Measurements from ENCODE around the gene MUS81. TPM values are rescaled to one million over a fixed set of nuclear protein-coding genes. Genes with fewer than 3 reads are reported as not detected.

MUS81 gene
- total and polyA plus RNA-seq, 5 experiments from 2014 or later, result 21.7 to 97.8 (median 26.5) TPM

Other genes with a start within 250 kb of the MUS81 start
- gene MAP3K11, start 246.2 kb upstream of the MUS81 start, total RNA-seq, result 10 to 100 TPM; 61.6 to 66.3 TPM
- gene MAP3K11, start 246.2 kb upstream of the MUS81 start, polyA plus RNA-seq, result 10 to 100 TPM in 2 of 3 donors, 1 to 10 TPM in 1; 8.7 to 20.5 (median 12.7) TPM
- 10 to 100 TPM; 57.4 to 64.2 TPM for gene PCNX3, start 244.7 kb upstream of the MUS81 start, total RNA-seq
- 1 to 10 TPM in 2 of 3 donors, under 1 TPM in 1; 0.96 to 6.5 (median 2.2) TPM for gene PCNX3, start 244.7 kb upstream of the MUS81 start, polyA plus RNA-seq
- gene SIPA1, start 222.3 kb upstream of the MUS81 start, total RNA-seq, result 100 to 1,000 TPM; 155 to 157 TPM
- 100 to 1,000 TPM; 118 to 238 (median 140) TPM for gene SIPA1, start 222.3 kb upstream of the MUS81 start, polyA plus RNA-seq
- 100 to 1,000 TPM; 175 to 184 TPM for gene RELA, start 197.5 kb upstream of the MUS81 start, total RNA-seq
- 10 to 100 TPM; 38.4 to 69.8 (median 56.6) TPM for gene RELA, start 197.5 kb upstream of the MUS81 start, polyA plus RNA-seq
- 100 to 1,000 TPM; 105 to 125 TPM for gene KAT5, start 148.2 kb upstream of the MUS81 start, total RNA-seq
- gene KAT5, start 148.2 kb upstream of the MUS81 start, polyA plus RNA-seq, result 10 to 100 TPM; 38.0 to 57.3 (median 54.0) TPM
- gene RNASEH2C, start 139.6 kb upstream of the MUS81 start, total RNA-seq, result 10 to 100 TPM; 62.0 to 69.9 TPM
- gene RNASEH2C, start 139.6 kb upstream of the MUS81 start, polyA plus RNA-seq, result 10 to 100 TPM; 73.4 to 99.0 (median 98.2) TPM
- gene AP5B1, start 79.5 kb upstream of the MUS81 start, total RNA-seq, result 10 to 100 TPM; 25.5 to 25.8 TPM
- 10 to 100 TPM in 2 of 3 donors, 1 to 10 TPM in 1; 8.6 to 15.2 (median 10.2) TPM for gene AP5B1, start 79.5 kb upstream of the MUS81 start, polyA plus RNA-seq
- not detected for gene OVOL1, start 73.4 kb upstream of the MUS81 start, total RNA-seq
- not detected for gene OVOL1, start 73.4 kb upstream of the MUS81 start, polyA plus RNA-seq
- 1 to 10 TPM; 2.1 to 2.2 TPM for gene SNX32, start 26.5 kb upstream of the MUS81 start, total RNA-seq
- gene SNX32, start 26.5 kb upstream of the MUS81 start, polyA plus RNA-seq, result 1 to 10 TPM in 1 of 3 donors, under 1 TPM in 2; 0.39 to 1.5 (median 0.40) TPM
- gene CFL1, start 2.3 kb upstream of the MUS81 start, total RNA-seq, result 100 to 1,000 TPM; 486 to 532 TPM
- gene CFL1, start 2.3 kb upstream of the MUS81 start, polyA plus RNA-seq, result 1,000 to 10,000 TPM; 2,347 to 2,575 (median 2,358) TPM
- gene EFEMP2, start 12.4 kb downstream of the MUS81 start, total RNA-seq, result 10 to 100 TPM; 15.2 to 16.9 TPM
- 1 to 10 TPM in 2 of 3 donors, not detected in 1; 1.8 to 2.5 TPM for gene EFEMP2, start 12.4 kb downstream of the MUS81 start, polyA plus RNA-seq
- 10 to 100 TPM; 52.1 to 52.6 TPM for gene CTSW, start 19.4 kb downstream of the MUS81 start, total RNA-seq
- 100 to 1,000 TPM; 255 to 495 (median 475) TPM for gene CTSW, start 19.4 kb downstream of the MUS81 start, polyA plus RNA-seq
- 10 to 100 TPM; 33.0 to 35.6 TPM for gene FIBP, start 28.0 kb downstream of the MUS81 start, total RNA-seq
- gene FIBP, start 28.0 kb downstream of the MUS81 start, polyA plus RNA-seq, result 10 to 100 TPM; 74.9 to 97.6 (median 86.0) TPM
- gene CCDC85B, start 30.2 kb downstream of the MUS81 start, total RNA-seq, result 10 to 100 TPM; 25.8 to 29.5 TPM
- gene CCDC85B, start 30.2 kb downstream of the MUS81 start, polyA plus RNA-seq, result 10 to 100 TPM; 77.2 to 83.6 (median 83.0) TPM
- not detected for gene FOSL1, start 40.0 kb downstream of the MUS81 start, total RNA-seq
- gene FOSL1, start 40.0 kb downstream of the MUS81 start, polyA plus RNA-seq, result under 1 TPM in 2 of 3 donors, not detected in 1; 0.17 to 0.22 TPM
- gene C11orf68, start 58.6 kb downstream of the MUS81 start, total RNA-seq, result 10 to 100 TPM; 53.5 to 57.8 TPM
- 10 to 100 TPM; 46.0 to 82.2 (median 67.3) TPM for gene C11orf68, start 58.6 kb downstream of the MUS81 start, polyA plus RNA-seq
- 10 to 100 TPM; 73.1 to 75.8 TPM for gene DRAP1, start 59.0 kb downstream of the MUS81 start, total RNA-seq
- 100 to 1,000 TPM; 103 to 112 (median 110) TPM for gene DRAP1, start 59.0 kb downstream of the MUS81 start, polyA plus RNA-seq
- not detected for gene TSGA10IP, start 85.0 kb downstream of the MUS81 start, total RNA-seq
- not detected for gene TSGA10IP, start 85.0 kb downstream of the MUS81 start, polyA plus RNA-seq
- gene SART1, start 101.3 kb downstream of the MUS81 start, total RNA-seq, result 10 to 100 TPM; 81.9 to 91.9 TPM
- gene SART1, start 101.3 kb downstream of the MUS81 start, polyA plus RNA-seq, result 10 to 100 TPM; 16.2 to 57.3 (median 30.4) TPM
- 10 to 100 TPM; 62.4 to 64.8 TPM for gene EIF1AD, start 141.7 kb downstream of the MUS81 start, total RNA-seq
- gene EIF1AD, start 141.7 kb downstream of the MUS81 start, polyA plus RNA-seq, result 10 to 100 TPM; 11.5 to 18.7 (median 14.3) TPM
- 100 to 1,000 TPM in 1 of 2 experiments, 10 to 100 TPM in 1; 96.2 to 101 TPM for gene BANF1, start 142.1 kb downstream of the MUS81 start, total RNA-seq
- 100 to 1,000 TPM; 225 to 250 (median 241) TPM for gene BANF1, start 142.1 kb downstream of the MUS81 start, polyA plus RNA-seq
- not detected for gene CST6, start 151.6 kb downstream of the MUS81 start, total RNA-seq
- gene CST6, start 151.6 kb downstream of the MUS81 start, polyA plus RNA-seq, result not detected
- not detected for gene CATSPER1, start 166.0 kb downstream of the MUS81 start, total RNA-seq
- gene CATSPER1, start 166.0 kb downstream of the MUS81 start, polyA plus RNA-seq, result under 1 TPM in 1 of 3 donors, not detected in 2; 0.11 TPM
- gene GAL3ST3, start 188.7 kb downstream of the MUS81 start, total RNA-seq, result not detected
- under 1 TPM in 1 of 3 donors, not detected in 2; 0.27 TPM for gene GAL3ST3, start 188.7 kb downstream of the MUS81 start, polyA plus RNA-seq
- gene SF3B2, start 191.9 kb downstream of the MUS81 start, total RNA-seq, result 100 to 1,000 TPM; 184 to 197 TPM
- gene SF3B2, start 191.9 kb downstream of the MUS81 start, polyA plus RNA-seq, result 100 to 1,000 TPM in 1 of 3 donors, 10 to 100 TPM in 2; 70.3 to 115 (median 91.6) TPM
- 100 to 1,000 TPM; 312 to 317 TPM for gene PACS1, start 209.8 kb downstream of the MUS81 start, total RNA-seq
- gene PACS1, start 209.8 kb downstream of the MUS81 start, polyA plus RNA-seq, result 10 to 100 TPM; 35.9 to 98.8 (median 49.9) TPM

All from naive thymus-derived CD8-positive, alpha-beta T cell (primary cell).